KMS-11 (cell line): ENCODE results near the gene RAI2.

Experiments
- H2AFZ ChIP-seq: fragments of 200-600 bp; sonication (generic); 2 replicates; pipeline ENCODE4 v1.6.1; 2016; ENCODE audit warnings: antibody characterized with exemption, mixed run types, low read depth
- H3K27ac ChIP-seq: fragments of 200-600 bp; sonication (generic); 2 replicates; pipeline ENCODE4 v1.6.1; 2016; ENCODE audit warnings: mild to moderate bottlenecking, mixed run types
- H3K27me3 ChIP-seq: fragments of 200-600 bp; sonication (generic); 2 replicates; pipeline ENCODE4 v1.6.1; 2017; ENCODE audit warnings: mild to moderate bottlenecking, low read depth, mixed run types, moderate library complexity; ENCODE audit not compliant: insufficient read depth
- H3K36me3 ChIP-seq: fragments of 200-600 bp; sonication (generic); 2 replicates; pipeline ENCODE4 v1.6.1; 2017; ENCODE audit warnings: mild to moderate bottlenecking, mixed run types; ENCODE audit not compliant: insufficient read depth
- H3K4me1 ChIP-seq: fragments of 200-600 bp; sonication (generic); 2 replicates; pipeline ENCODE4 v1.6.1; 2016; ENCODE audit warnings: mild to moderate bottlenecking, low read depth, mixed run types; ENCODE audit not compliant: poor library complexity, severe bottlenecking
- H3K4me2 ChIP-seq: fragments of 200-600 bp; sonication (generic); 2 replicates; pipeline ENCODE4 v1.7.0; 2016; ENCODE audit warnings: mild to moderate bottlenecking, mixed run types
- H3K4me3 ChIP-seq: fragments of 200-600 bp; sonication (generic); IDR thresholded peaks from 2 replicates; pipeline ENCODE4 v1.6.1; 2017; ENCODE audit warnings: low read depth, low read length, mixed read lengths; ENCODE audit not compliant: insufficient read depth
- H3K79me2 ChIP-seq: fragments of 200-600 bp; sonication (generic); 2 replicates; pipeline ENCODE4 v1.6.1; 2016; ENCODE audit warnings: low read depth, mixed run types; ENCODE audit not compliant: insufficient read depth
- H3K9ac ChIP-seq: fragments of 200-600 bp; sonication (generic); 2 replicates; pipeline ENCODE4 v1.6.1; 2016; ENCODE audit warnings: mild to moderate bottlenecking, mixed run types
- H4K20me1 ChIP-seq: fragments of 200-600 bp; sonication (generic); 2 replicates; pipeline ENCODE4 v1.6.1; 2016; ENCODE audit warnings: mild to moderate bottlenecking, mixed run types; ENCODE audit not compliant: insufficient read depth
- TF ChIP-seq, protein P1 (sequence below): fragments of 200-600 bp; sonication (generic); conservative IDR thresholded peaks from 2 replicates; pipeline ENCODE4 v1.6.1; 2017; ENCODE audit warnings: low read depth, mild to moderate bottlenecking, antibody characterized with exemption, low read length, moderate library complexity, mixed read lengths

The RAI2 gene

DNA sequence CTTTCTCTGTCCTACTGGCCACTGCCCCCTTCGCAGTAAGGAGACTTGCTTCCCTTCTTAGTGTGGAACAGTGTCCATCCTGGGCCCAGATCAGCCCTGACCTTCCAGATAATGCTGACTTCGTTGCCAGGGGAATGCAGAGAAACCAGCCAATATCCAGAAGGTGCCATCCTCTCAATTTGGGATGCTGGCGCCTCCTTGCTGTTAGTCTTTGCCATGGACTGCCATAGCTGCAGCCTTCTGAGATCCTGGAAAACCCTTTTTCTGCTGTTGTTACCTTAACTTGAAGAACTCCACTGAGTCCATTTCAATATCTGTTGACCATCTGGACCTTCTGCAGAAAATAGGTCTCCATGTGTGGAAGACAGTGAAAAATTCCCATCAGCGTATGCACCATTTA is 21.8 kb downstream of the RAI2 start:
- H3K27ac ChIP-seq, result no peak overlapping the region
- no peak overlapping the region for H3K9ac ChIP-seq
- H3K27me3 ChIP-seq, result no peaks in the 10 kb centered on the region
- no peak overlapping the region for H2AFZ ChIP-seq
- H3K4me2 ChIP-seq, result no peak overlapping the region
- H3K36me3 ChIP-seq, result no peaks in the 10 kb centered on the region
- no peaks in the 10 kb centered on the region for H3K79me2 ChIP-seq
- no peaks in the 10 kb centered on the region for H3K4me1 ChIP-seq
- H3K4me3 ChIP-seq, result no peak overlapping the region
- H4K20me1 ChIP-seq, result no peaks in the 10 kb centered on the region
- TF ChIP-seq, protein P1, sequence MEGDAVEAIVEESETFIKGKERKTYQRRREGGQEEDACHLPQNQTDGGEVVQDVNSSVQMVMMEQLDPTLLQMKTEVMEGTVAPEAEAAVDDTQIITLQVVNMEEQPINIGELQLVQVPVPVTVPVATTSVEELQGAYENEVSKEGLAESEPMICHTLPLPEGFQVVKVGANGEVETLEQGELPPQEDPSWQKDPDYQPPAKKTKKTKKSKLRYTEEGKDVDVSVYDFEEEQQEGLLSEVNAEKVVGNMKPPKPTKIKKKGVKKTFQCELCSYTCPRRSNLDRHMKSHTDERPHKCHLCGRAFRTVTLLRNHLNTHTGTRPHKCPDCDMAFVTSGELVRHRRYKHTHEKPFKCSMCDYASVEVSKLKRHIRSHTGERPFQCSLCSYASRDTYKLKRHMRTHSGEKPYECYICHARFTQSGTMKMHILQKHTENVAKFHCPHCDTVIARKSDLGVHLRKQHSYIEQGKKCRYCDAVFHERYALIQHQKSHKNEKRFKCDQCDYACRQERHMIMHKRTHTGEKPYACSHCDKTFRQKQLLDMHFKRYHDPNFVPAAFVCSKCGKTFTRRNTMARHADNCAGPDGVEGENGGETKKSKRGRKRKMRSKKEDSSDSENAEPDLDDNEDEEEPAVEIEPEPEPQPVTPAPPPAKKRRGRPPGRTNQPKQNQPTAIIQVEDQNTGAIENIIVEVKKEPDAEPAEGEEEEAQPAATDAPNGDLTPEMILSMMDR, result no peak

DNA sequence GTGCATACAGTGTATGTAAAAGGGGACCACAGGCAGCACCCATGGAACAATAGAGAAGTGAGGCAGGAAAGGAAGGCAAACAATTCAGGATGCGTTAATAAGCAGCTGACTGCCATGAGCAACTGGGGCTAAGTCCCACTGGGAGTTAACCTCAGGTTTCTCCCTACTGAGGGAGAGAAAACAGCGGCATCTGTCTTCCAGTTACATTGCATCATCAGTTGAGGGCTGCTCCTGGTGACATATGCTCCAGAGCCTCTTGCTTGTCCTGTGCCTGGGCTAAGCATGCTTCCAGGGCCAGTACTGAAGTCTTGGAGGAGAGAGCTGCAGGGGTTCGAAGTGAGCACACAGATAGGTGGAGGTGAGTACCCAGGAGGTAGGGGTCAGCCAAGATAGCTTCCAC is 24.3 kb downstream of the RAI2 start:
- Histone ChIP-seq H3K4me2 (no peak overlapping the region), H3K4me3 (no peak overlapping the region), H3K27ac (no peak overlapping the region), H3K9ac (no peak overlapping the region), H3K36me3 (no peaks in the 10 kb centered on the region), H3K27me3 (no peaks in the 10 kb centered on the region), H4K20me1 (no peaks in the 10 kb centered on the region), H3K79me2 (no peaks in the 10 kb centered on the region), H3K4me1 (no peaks in the 10 kb centered on the region), H2AFZ (no peak overlapping the region)
- TF ChIP-seq, protein P1, result no peak

- no peaks in the 10 kb centered on the region for H3K79me2 ChIP-seq
- H4K20me1 ChIP-seq, result no peaks in the 10 kb centered on the region
- H3K4me2 ChIP-seq, result no peak overlapping the region
- H3K27me3 ChIP-seq, result no peaks in the 10 kb centered on the region
- H2AFZ ChIP-seq, result no peak overlapping the region
- H3K27ac ChIP-seq, result no peak overlapping the region
- no peak overlapping the region for H3K4me3 ChIP-seq
- no peak overlapping the region for H3K9ac ChIP-seq
- no peaks in the 10 kb centered on the region for H3K36me3 ChIP-seq
- TF ChIP-seq, protein P1, result no peak
- H3K4me1 ChIP-seq, result no peaks in the 10 kb centered on the region
These were observed 27.1 kb downstream of the RAI2 start for GRCh38 chrX:17833954-17834353.

DNA sequence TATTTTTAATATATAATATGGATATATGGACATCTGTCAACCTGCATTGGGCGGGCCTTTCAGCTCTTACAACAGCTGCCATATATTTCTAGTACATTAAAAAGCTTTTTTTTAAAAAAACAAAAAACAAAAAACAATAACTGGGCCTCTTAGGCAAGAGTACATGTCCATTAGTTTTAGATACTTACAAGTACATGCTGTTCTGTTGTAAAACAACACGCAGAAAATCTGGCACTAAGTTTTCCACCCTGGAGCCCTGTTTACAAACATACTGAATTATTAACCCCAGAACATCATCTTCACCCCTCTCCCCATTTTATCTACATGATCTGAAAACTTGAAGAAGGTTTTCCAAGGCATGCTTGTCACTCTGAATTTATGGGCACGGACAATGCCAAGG is 29.8 kb downstream of the RAI2 start:
- Histone ChIP-seq H3K9ac (no peak overlapping the region), H3K4me2 (no peak overlapping the region), H4K20me1 (no peaks in the 10 kb centered on the region), H3K4me1 (no peaks in the 10 kb centered on the region), H3K79me2 (no peaks in the 10 kb centered on the region), H3K27ac (no peak overlapping the region), H3K27me3 (no peaks in the 10 kb centered on the region), H2AFZ (no peak overlapping the region), H3K36me3 (no peaks in the 10 kb centered on the region), H3K4me3 (no peak overlapping the region)
- TF ChIP-seq, protein P1, result no peak
